ENCODE results near the gene MBNL1. TPM values are rescaled to one million over a fixed set of nuclear protein-coding genes. Genes with fewer than 3 reads are reported as not detected.

The MBNL1 gene
- total and polyA plus RNA-seq, 8 donors = 25.7 to 379 (median 155) TPM

- no peak for DNase-seq
- intact Hi-C loops (cut with DNase I; ENCODE audit: low total_unique reads) = no loop called here
- Histone ChIP-seq H3K36me3 (peaks cover 0 to 7% (median 0%) of the 10 kb centered on the region in 4 donors), H3K9me3 (no peaks in the 10 kb centered on the region), H3K27me3 (no peaks in the 10 kb centered on the region), H3K4me1 (peaks cover 29 to 83% (median 64%) of the 10 kb centered on the region in 4 donors), H3K4me3 (no peak overlapping the region), H3K27ac (peak overlapping the region in 4 of 5 donors; percentile 46 to 81 (median 74))
- TF ChIP-seq POLR2AphosphoS5 (IDR thresholded peaks at IDR 0.05) (no peak), POLR2A (IDR thresholded peaks at IDR 0.05) (no peak), CTCF (IDR thresholded peaks at IDR 0.05) (no peak), EP300 (IDR thresholded peaks at IDR 0.05) (no peak)
- 48 to 72% (median 57%) methylated on average over 2 of the region's 2 CpGs for WGBS, 5 donors
Observed at GRCh38 chr3:152330559-152330958, 61.8 kb downstream of the MBNL1 start.

- H3K27ac ChIP-seq = peak overlapping the region in 4 of 5 donors; percentile 46 to 81 (median 74)
Observed at GRCh38 chr3:152331018-152331541, 62.4 kb downstream of the MBNL1 start.

GRCh38 chr3:152331998-152332397 lies 63.3 kb downstream of the MBNL1 start:
- intact Hi-C loops (cut with DNase I; ENCODE audit: low total_unique reads) = no loop called here
- Histone ChIP-seq H3K4me3 (no peak overlapping the region), H3K27me3 (no peaks in the 10 kb centered on the region), H3K36me3 (no peaks in the 10 kb centered on the region), H3K4me1 (peaks cover 29 to 87% (median 67%) of the 10 kb centered on the region in 4 donors), H3K27ac (peak overlapping the region; percentile 46 to 81 (median 72)), H3K9me3 (no peaks in the 10 kb centered on the region)
- no peak for DNase-seq
- TF ChIP-seq POLR2A (IDR thresholded peaks at IDR 0.05) = no peak
- no peak for TF ChIP-seq POLR2AphosphoS5 (IDR thresholded peaks at IDR 0.05)
- no peak for TF ChIP-seq EP300 (IDR thresholded peaks at IDR 0.05)
- TF ChIP-seq CTCF (IDR thresholded peaks at IDR 0.05) = no peak
- WGBS, 5 donors = 26 to 62% (median 45%) methylated on average over 1 of the region's 1 CpG

More at GRCh38 chr3:152331018-152331541, 62.4 kb downstream of the MBNL1 start:
- TF ChIP-seq CTCF (IDR thresholded peaks at IDR 0.05) (no peak), POLR2A (IDR thresholded peaks at IDR 0.05) (no peak), POLR2AphosphoS5 (IDR thresholded peaks at IDR 0.05) (peak in 2 of 3 donors; percentile 40 to 80), EP300 (IDR thresholded peaks at IDR 0.05) (no peak)
- peaks cover 0 to 2% (median 0%) of the 10 kb centered on the region in 4 donors for H3K36me3 ChIP-seq
- intact Hi-C loops (cut with DNase I; ENCODE audit: low total_unique reads) = no loop called here
- 28 to 37% (median 36%) methylated on average over 2 of the region's 2 CpGs for WGBS, 5 donors
- no peak overlapping the region for H3K4me3 ChIP-seq
- no peaks in the 10 kb centered on the region for H3K27me3 ChIP-seq
- DNase-seq = peak in 1 of 2 donors; percentile 70
- H3K4me1 ChIP-seq = peaks cover 29 to 83% (median 64%) of the 10 kb centered on the region in 4 donors
- H3K9me3 ChIP-seq = no peaks in the 10 kb centered on the region

- no peak for DNase-seq
- H3K36me3 ChIP-seq = peaks cover 0 to 7% (median 0%) of the 10 kb centered on the region in 4 donors
- peaks cover 19 to 77% (median 52%) of the 10 kb centered on the region in 4 donors for H3K4me1 ChIP-seq
- TF ChIP-seq EP300 (IDR thresholded peaks at IDR 0.05) (no peak), CTCF (IDR thresholded peaks at IDR 0.05) (no peak), POLR2AphosphoS5 (IDR thresholded peaks at IDR 0.05) (no peak), POLR2A (IDR thresholded peaks at IDR 0.05) (no peak)
- H3K27me3 ChIP-seq = no peaks in the 10 kb centered on the region
- no peak overlapping the region for H3K4me3 ChIP-seq
- peak overlapping the region in 2 of 5 donors; percentile 63 to 81 for H3K27ac ChIP-seq
- WGBS, 5 donors = 81 to 89% (median 85%) methylated on average over 1 of the region's 1 CpG
- H3K9me3 ChIP-seq = no peaks in the 10 kb centered on the region
- intact Hi-C loops (cut with DNase I; ENCODE audit: low total_unique reads) = no loop called here
Observed at GRCh38 chr3:152333928-152334327, 65.2 kb downstream of the MBNL1 start.
